Testis (tissue), 3 donors: ENCODE data around the gene KRT9. TPM values are rescaled to one million over a fixed set of nuclear protein-coding genes. Genes with fewer than 3 reads are reported as not detected.

Experiments
- DNase-seq: peaks from one replicate; pipeline ENCODE4 v3.0.0-alpha.2; 2019
- H3K27ac ChIP-seq, 2 donors: fragments of 200-600 bp; sonication (generic); one replicate each; pipeline ENCODE4 v1.5.1; 2019
- H3K27me3 ChIP-seq: fragments of 200-600 bp; sonication (generic); one replicate; pipeline ENCODE4 v1.5.1; 2019
- H3K36me3 ChIP-seq: fragments of 200-600 bp; sonication (generic); one replicate; pipeline ENCODE4 v1.5.1; 2017; ENCODE audit warnings: low read depth; ENCODE audit errors: missing control alignments
- H3K4me1 ChIP-seq: fragments of 200-600 bp; sonication (generic); one replicate; pipeline ENCODE4 v1.5.1; 2019
- H3K4me3 ChIP-seq, 2 donors: fragments of 200-600 bp; sonication (generic); one replicate each; pipeline ENCODE4 v1.5.1; 2017 to 2019
- H3K9me3 ChIP-seq: fragments of 200-600 bp; sonication (generic); one replicate; pipeline ENCODE4 v1.5.1; 2017
- POLR2A ChIP-seq: fragments of 450-650 bp; IDR thresholded peaks from one replicate; pipeline ENCODE4 v1.6.1; 2017; ENCODE audit warnings: antibody characterized with exemption, mild to moderate bottlenecking, moderate library complexity
- WGBS, 2 donors: methylation state at CpG; one replicate each; pipeline ENCODE4 v1.1.5; 2018; 5-methylcytosine and 5-hydroxymethylcytosine counted together
- intact Hi-C: fragments of 100-400 bp; cut with DNase I; formaldehyde crosslinking; loops from one replicate; pipeline ENCODE4 v1.15.1; 2023; ENCODE audit warnings: low total_unique reads
- polyA plus RNA-seq: library from polyadenylated mRNA; stranded (reverse); fragments of 350-450 nt; fragmentation: Illumina TruSeq; extraction: RNeasy Lipid Tissue Mini Kit (QIAGEN cat#74804); gene quantifications from one replicate; pipeline ENCODE4 v1.2.3, GENCODE V29; 2014; ENCODE audit warnings: low read depth, low replicate concordance; ENCODE audit not compliant: insufficient read depth
- total RNA-seq, 2 donors: library from RNA; depleted of rRNA; stranded (reverse); fragments of >200 nt; gene quantifications; one replicate each; pipeline ENCODE4 v1.2.3, GENCODE V29; 2016
- TF ChIP-seq, protein P1 (sequence below), 3 experiments: fragments of 450-650 bp in 2 of 3; fragments of 200-600 bp in 1 of 3; sonication (generic) in 1 of 3; IDR thresholded peaks; one replicate each; pipeline ENCODE4 v1.5.1; 2016 to 2019; ENCODE audit warnings: antibody characterized with exemption in 3 of 3, mild to moderate bottlenecking in 2 of 3, moderate library complexity in 1 of 3

The KRT9 gene
- total and polyA plus RNA-seq, 3 donors from 2014 or later = 0.29 to 0.43 TPM; not detected in 1

- DNase-seq = no peak
- TF ChIP-seq POLR2A = no peak
- TF ChIP-seq, protein P1, sequence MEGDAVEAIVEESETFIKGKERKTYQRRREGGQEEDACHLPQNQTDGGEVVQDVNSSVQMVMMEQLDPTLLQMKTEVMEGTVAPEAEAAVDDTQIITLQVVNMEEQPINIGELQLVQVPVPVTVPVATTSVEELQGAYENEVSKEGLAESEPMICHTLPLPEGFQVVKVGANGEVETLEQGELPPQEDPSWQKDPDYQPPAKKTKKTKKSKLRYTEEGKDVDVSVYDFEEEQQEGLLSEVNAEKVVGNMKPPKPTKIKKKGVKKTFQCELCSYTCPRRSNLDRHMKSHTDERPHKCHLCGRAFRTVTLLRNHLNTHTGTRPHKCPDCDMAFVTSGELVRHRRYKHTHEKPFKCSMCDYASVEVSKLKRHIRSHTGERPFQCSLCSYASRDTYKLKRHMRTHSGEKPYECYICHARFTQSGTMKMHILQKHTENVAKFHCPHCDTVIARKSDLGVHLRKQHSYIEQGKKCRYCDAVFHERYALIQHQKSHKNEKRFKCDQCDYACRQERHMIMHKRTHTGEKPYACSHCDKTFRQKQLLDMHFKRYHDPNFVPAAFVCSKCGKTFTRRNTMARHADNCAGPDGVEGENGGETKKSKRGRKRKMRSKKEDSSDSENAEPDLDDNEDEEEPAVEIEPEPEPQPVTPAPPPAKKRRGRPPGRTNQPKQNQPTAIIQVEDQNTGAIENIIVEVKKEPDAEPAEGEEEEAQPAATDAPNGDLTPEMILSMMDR (IDR thresholded peaks at IDR 0.05) = no peak
- no peaks in the 10 kb centered on the region for H3K27me3 ChIP-seq
- H3K4me3 ChIP-seq = no peak overlapping the region
- H3K9me3 ChIP-seq = no peaks in the 10 kb centered on the region
- intact Hi-C loops = no loop called here
- no peaks in the 10 kb centered on the region for H3K4me1 ChIP-seq
- no peak overlapping the region for H3K27ac ChIP-seq
- H3K36me3 ChIP-seq = no peaks in the 10 kb centered on the region
- WGBS, 2 donors = 90 to 93% methylated on average over 9 of the region's 9 CpGs
Measured at GRCh38 chr17:41537990-41538389, 33.9 kb downstream of the KRT9 start.

DNA sequence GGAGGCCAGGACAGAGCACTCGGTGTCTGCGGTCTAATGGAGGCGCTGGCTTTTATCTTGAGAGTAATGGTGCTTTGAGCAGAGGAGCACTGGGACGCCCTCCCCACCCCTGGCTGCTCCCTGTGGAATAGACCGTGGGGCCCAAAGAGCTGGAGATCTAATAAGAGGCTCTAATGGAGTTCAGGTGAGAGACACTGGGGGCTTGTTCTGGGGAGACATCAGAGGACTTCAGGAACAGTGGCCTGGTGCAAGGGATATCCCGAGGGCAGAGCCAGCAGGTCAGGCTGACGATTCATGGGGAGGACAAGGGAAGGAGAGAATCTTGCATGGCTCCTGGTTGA is 34.3 kb downstream of the KRT9 start:
- DNase-seq = no peak
- Histone ChIP-seq H3K4me3 (no peak overlapping the region), H3K9me3 (no peaks in the 10 kb centered on the region), H3K36me3 (no peaks in the 10 kb centered on the region), H3K27ac (no peak overlapping the region), H3K4me1 (no peaks in the 10 kb centered on the region), H3K27me3 (no peaks in the 10 kb centered on the region)
- 84 to 96% methylated on average over 7 of the region's 7 CpGs for WGBS, 2 donors
- no peak for TF ChIP-seq POLR2A
- TF ChIP-seq, protein P1 (IDR thresholded peaks at IDR 0.05) = no peak
- intact Hi-C loops = no loop called here

DNA sequence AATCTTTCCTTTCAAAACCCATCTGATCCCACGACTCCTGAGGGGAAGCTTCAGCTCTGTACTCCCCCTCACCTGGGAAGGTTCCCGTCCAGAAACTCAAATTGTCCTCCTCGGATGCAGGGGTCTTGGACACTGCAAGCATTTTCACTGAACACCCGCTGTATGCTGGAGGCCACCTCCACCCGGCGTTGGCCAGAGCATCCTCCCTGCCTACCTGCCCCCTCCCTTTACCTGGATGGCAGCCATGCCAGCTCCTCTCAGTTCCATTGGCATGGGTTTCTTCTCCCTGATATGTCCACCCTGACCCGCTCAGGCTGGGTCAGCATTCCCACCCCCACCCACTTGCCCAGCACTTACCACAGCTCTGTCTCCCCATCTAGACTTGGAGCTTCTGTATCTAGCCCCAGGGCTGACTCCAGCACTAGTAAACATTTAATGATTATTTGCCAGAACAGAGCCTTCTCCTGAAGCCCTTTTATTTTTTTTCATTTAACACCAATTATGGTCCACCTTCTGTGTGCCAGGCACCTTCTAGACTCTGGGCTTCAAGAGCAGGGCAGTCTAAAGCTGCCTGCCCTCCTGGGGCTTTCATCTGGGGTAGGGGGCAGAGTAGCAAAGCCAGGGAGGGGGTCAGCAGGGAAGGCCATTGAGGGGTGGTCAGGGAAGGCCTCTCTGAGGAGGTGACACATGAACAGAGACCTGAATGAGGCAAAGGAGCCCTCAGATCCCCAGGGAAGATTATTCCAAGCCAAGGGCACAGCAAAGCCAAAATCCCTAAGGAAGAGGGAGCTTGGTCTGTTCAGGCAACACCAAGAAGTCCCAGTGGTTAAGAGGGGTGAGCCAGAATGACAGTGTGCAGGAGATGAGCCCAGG is 34.9 kb downstream of the KRT9 start:
- 90 to 92% methylated on average over 6 to 7 of the region's 7 CpGs for WGBS, 2 donors

GRCh38 chr17:41535764-41536481 is 35.9 kb downstream of the KRT9 start:
- Histone ChIP-seq H3K36me3 (no peaks in the 10 kb centered on the region), H3K27ac (no peak overlapping the region), H3K27me3 (no peaks in the 10 kb centered on the region), H3K4me3 (no peak overlapping the region), H3K9me3 (no peaks in the 10 kb centered on the region), H3K4me1 (no peaks in the 10 kb centered on the region)
- intact Hi-C loops = no loop called here
- TF ChIP-seq, protein P1 (IDR thresholded peaks at IDR 0.05) = no peak
- TF ChIP-seq POLR2A = no peak
- WGBS, 2 donors = 64 to 74% methylated on average over 9 to 15 of the region's 15 CpGs
- DNase-seq = no peak

More for the DNA sequence above, 34.9 kb downstream of the KRT9 start:
- no peaks in the 10 kb centered on the region for H3K36me3 ChIP-seq
- TF ChIP-seq, protein P1 (IDR thresholded peaks at IDR 0.05) = no peak
- TF ChIP-seq POLR2A = no peak
- DNase-seq = no peak
- no peaks in the 10 kb centered on the region for H3K27me3 ChIP-seq
- no peaks in the 10 kb centered on the region for H3K9me3 ChIP-seq
- H3K4me1 ChIP-seq = no peaks in the 10 kb centered on the region
- intact Hi-C loops = no loop called here
- no peak overlapping the region for H3K4me3 ChIP-seq
- no peak overlapping the region for H3K27ac ChIP-seq
